Measurements from ENCODE around the gene CPPED1. TPM values are rescaled to one million over a fixed set of nuclear protein-coding genes. Genes with fewer than 3 reads are reported as not detected.
"Not testable (repeated sequence)": the region's sequence is repeated elsewhere in the genome, so short reads cannot be mapped to it uniquely, and the experiment has no call there.

The CPPED1 gene
- total RNA-seq, 1 experiment from 2014 or later, result 34.9 TPM

- BruUV-seq (replicated peaks), result no TSS peak
- TF ChIP-seq, protein P1, sequence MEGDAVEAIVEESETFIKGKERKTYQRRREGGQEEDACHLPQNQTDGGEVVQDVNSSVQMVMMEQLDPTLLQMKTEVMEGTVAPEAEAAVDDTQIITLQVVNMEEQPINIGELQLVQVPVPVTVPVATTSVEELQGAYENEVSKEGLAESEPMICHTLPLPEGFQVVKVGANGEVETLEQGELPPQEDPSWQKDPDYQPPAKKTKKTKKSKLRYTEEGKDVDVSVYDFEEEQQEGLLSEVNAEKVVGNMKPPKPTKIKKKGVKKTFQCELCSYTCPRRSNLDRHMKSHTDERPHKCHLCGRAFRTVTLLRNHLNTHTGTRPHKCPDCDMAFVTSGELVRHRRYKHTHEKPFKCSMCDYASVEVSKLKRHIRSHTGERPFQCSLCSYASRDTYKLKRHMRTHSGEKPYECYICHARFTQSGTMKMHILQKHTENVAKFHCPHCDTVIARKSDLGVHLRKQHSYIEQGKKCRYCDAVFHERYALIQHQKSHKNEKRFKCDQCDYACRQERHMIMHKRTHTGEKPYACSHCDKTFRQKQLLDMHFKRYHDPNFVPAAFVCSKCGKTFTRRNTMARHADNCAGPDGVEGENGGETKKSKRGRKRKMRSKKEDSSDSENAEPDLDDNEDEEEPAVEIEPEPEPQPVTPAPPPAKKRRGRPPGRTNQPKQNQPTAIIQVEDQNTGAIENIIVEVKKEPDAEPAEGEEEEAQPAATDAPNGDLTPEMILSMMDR (IDR thresholded peaks at IDR 0.05; ENCODE audit: insufficient read depth in 1 of 2, low read depth in 1 of 2, low read length in 1 of 2, severe bottlenecking in 1 of 2, unreplicated experiment in 1 of 2), result no peak
- Histone ChIP-seq H3K4me3 (ENCODE audit: low read depth, low read length) (no peak overlapping the region), H3K27me3 (replicated peaks; ENCODE audit: control insufficient read depth, insufficient read depth, low read length) (no peaks in the 10 kb centered on the region), H3K36me3 (ENCODE audit: control insufficient read depth, insufficient read depth, low read length) (no peaks in the 10 kb centered on the region), H3K9me3 (no peaks in the 10 kb centered on the region), H3K4me1 (peaks cover 17% of the 10 kb centered on the region)
- Mint-ChIP-seq H3K36me3 (ENCODE audit: insufficient read depth, unreplicated experiment) (peaks cover 5% of the 10 kb centered on the region), H3K27me3 (ENCODE audit: insufficient read depth, unreplicated experiment) (no peaks in the 10 kb centered on the region), H3K4me3 (ENCODE audit: unreplicated experiment) (no peak overlapping the region), H3K9me3 (ENCODE audit: unreplicated experiment) (peaks cover 10% of the 10 kb centered on the region), H3K27ac (ENCODE audit: unreplicated experiment) (peak overlapping the region; percentile 22), H3K4me1 (ENCODE audit: low read depth, unreplicated experiment) (peaks cover 7% of the 10 kb centered on the region)
- intact Hi-C loops (cut with micrococcal nuclease; ENCODE audit: unreplicated experiment), result no loop called here
- ChIA-PET POLR2A (interaction anchor here (1.2 kb wide), 1 partner anchor 9 kb away, joined by 3 read pairs; the partner anchor contains the start of gene CPPED1), CTCF (no interaction called here)
- DNase-seq, result peak in 1 of 2 experiments; percentile 48
Observed at GRCh38 chr16:12794486-12795387, 8.9 kb downstream of the CPPED1 start.

- no peak for DNase-seq
- no peaks in the 10 kb centered on the region for H3K36me3 ChIP-seq (ENCODE audit: control insufficient read depth, insufficient read depth, low read length)
- Mint-ChIP-seq H3K36me3 (ENCODE audit: insufficient read depth, unreplicated experiment) (peaks cover 5% of the 10 kb centered on the region), H3K4me1 (ENCODE audit: low read depth, unreplicated experiment) (peaks cover 7% of the 10 kb centered on the region), H3K27ac (ENCODE audit: unreplicated experiment) (no peak overlapping the region), H3K9me3 (ENCODE audit: unreplicated experiment) (peaks cover 10% of the 10 kb centered on the region), H3K4me3 (ENCODE audit: unreplicated experiment) (no peak overlapping the region), H3K27me3 (ENCODE audit: insufficient read depth, unreplicated experiment) (no peaks in the 10 kb centered on the region)
- BruUV-seq (replicated peaks), result no TSS peak
- CTCF ChIA-PET, result no interaction called here
- peaks cover 17% of the 10 kb centered on the region for H3K4me1 ChIP-seq
- H3K4me3 ChIP-seq (ENCODE audit: low read depth, low read length), result no peak overlapping the region
- no peaks in the 10 kb centered on the region for H3K9me3 ChIP-seq
- H3K27me3 ChIP-seq (replicated peaks; ENCODE audit: control insufficient read depth, insufficient read depth, low read length), result no peaks in the 10 kb centered on the region
- TF ChIP-seq, protein P1 (IDR thresholded peaks at IDR 0.05; ENCODE audit: insufficient read depth in 1 of 2, low read depth in 1 of 2, low read length in 1 of 2, severe bottlenecking in 1 of 2, unreplicated experiment in 1 of 2), result no peak
- POLR2A ChIA-PET, result interaction anchor here (1.2 kb wide), 1 partner anchor 10 kb away, joined by 3 read pairs; the partner anchor contains the start of gene CPPED1
- intact Hi-C loops (cut with micrococcal nuclease; ENCODE audit: unreplicated experiment), result no loop called here
Observed at GRCh38 chr16:12793865-12794240, 9.8 kb downstream of the CPPED1 start.

DNA sequence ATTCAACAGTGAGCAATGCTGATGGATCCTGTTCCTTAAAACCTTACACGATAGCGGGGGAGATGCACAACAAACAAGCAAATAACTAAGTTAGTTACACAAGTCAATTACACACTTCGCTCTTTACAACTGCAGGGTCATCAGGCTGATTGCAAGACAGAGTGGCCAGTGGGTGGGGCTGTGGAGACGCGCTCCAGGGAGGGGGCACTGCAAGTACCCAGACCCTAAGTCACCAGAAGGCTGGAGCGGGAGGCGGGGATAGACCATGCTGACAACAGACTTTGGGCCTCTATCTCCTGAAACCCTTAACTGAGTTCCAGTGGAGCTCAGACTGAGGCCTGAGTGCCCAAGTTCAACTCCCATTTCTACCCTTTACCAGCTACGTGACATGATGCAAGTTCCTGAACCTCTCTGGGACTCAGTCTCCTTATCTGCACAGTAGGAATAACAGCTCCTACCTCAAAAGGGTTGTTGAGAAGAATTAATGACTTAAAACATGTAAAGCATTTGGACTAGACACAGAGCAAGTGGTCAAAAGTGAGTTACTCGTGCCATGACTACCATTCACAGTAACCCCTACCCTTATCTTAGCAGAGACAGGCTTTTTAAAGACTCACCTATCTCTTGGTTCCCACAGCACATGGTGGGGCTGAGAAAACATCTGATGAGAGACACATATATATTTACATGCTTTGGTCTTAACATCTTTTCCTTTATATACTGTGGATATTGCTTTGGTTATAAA, 10.4 kb downstream of the CPPED1 start:
- TF ChIP-seq, protein P1 (IDR thresholded peaks at IDR 0.05; ENCODE audit: insufficient read depth in 1 of 2, low read depth in 1 of 2, low read length in 1 of 2, severe bottlenecking in 1 of 2, unreplicated experiment in 1 of 2), result no peak
- no peaks in the 10 kb centered on the region for H3K36me3 ChIP-seq (ENCODE audit: control insufficient read depth, insufficient read depth, low read length)
- Mint-ChIP-seq H3K27ac (ENCODE audit: unreplicated experiment) (no peak overlapping the region), H3K36me3 (ENCODE audit: insufficient read depth, unreplicated experiment) (peaks cover 5% of the 10 kb centered on the region), H3K9me3 (ENCODE audit: unreplicated experiment) (peaks cover 10% of the 10 kb centered on the region), H3K4me1 (ENCODE audit: low read depth, unreplicated experiment) (peaks cover 7% of the 10 kb centered on the region), H3K4me3 (ENCODE audit: unreplicated experiment) (no peak overlapping the region), H3K27me3 (ENCODE audit: insufficient read depth, unreplicated experiment) (no peaks in the 10 kb centered on the region)
- ChIA-PET POLR2A (interaction anchor here (1.2 kb wide), 1 partner anchor 10 kb away, joined by 3 read pairs; the partner anchor contains the start of gene CPPED1), CTCF (no interaction called here)
- peaks cover 17% of the 10 kb centered on the region for H3K4me1 ChIP-seq
- no TSS peak for BruUV-seq (replicated peaks)
- no peaks in the 10 kb centered on the region for H3K27me3 ChIP-seq (replicated peaks; ENCODE audit: control insufficient read depth, insufficient read depth, low read length)
- H3K4me3 ChIP-seq (ENCODE audit: low read depth, low read length), result no peak overlapping the region
- DNase-seq, result no peak
- no peaks in the 10 kb centered on the region for H3K9me3 ChIP-seq
- intact Hi-C loops (cut with micrococcal nuclease; ENCODE audit: unreplicated experiment), result no loop called here

DNA sequence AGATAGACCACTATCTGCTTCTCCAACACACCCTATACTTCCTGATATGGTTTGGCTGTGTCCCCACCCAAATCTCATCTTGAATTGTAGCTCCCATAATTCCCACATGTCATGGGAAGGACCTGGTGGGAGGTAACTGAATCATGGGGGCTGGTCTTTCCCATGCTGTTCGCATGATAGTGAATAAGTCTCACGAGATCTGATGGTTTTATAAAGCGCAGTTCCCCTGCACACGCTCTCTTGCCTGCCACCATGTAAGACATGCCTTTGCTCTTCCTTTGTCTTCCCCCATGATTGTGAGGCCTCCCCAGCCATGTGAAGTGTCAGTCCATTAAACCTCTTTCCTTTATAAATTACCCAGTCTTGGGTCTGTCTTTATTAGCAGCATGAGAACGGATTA, 11.2 kb downstream of the CPPED1 start:
- H3K4me3 Mint-ChIP-seq (ENCODE audit: unreplicated experiment); H3K4me1 Mint-ChIP-seq (ENCODE audit: low read depth, unreplicated experiment); intact Hi-C loops (cut with micrococcal nuclease; ENCODE audit: unreplicated experiment); H3K27me3 Mint-ChIP-seq (ENCODE audit: insufficient read depth, unreplicated experiment); DNase-seq; BruUV-seq (replicated peaks); H3K27me3 ChIP-seq (replicated peaks; ENCODE audit: control insufficient read depth, insufficient read depth, low read length); CTCF ChIA-PET; POLR2A ChIA-PET; H3K4me3 ChIP-seq (ENCODE audit: low read depth, low read length); H3K27ac Mint-ChIP-seq (ENCODE audit: unreplicated experiment); H3K36me3 Mint-ChIP-seq (ENCODE audit: insufficient read depth, unreplicated experiment); H3K9me3 ChIP-seq; H3K36me3 ChIP-seq (ENCODE audit: control insufficient read depth, insufficient read depth, low read length): not testable (repeated sequence)
- peaks cover 17% of the 10 kb centered on the region for H3K4me1 ChIP-seq
- peaks cover 10% of the 10 kb centered on the region for H3K9me3 Mint-ChIP-seq (ENCODE audit: unreplicated experiment)
